IMR-90 (cell line): ENCODE measurements around the gene KLRC1. TPM values are rescaled to one million over a fixed set of nuclear protein-coding genes. Genes with fewer than 3 reads are reported as not detected.

ENCODE experiments used
- ATAC-seq: fragments of 200-7000 bp; cut with Tn5 transposase; 2 replicates; pipeline ENCODE4 v1.9.1; 2020; ENCODE audit warnings: low read depth, mild to moderate bottlenecking, moderate library complexity
- BruUV-seq: library from RNA; stranded (reverse); fragments of 400-500 nt; replicated peaks from 2 replicates; lab custom pipeline; 2021; lab: Mats Ljungman, UMichigan
- CTCF ChIA-PET: fragments of 300-600 bp; formaldehyde crosslinking; extraction: SDS; loops from one replicate; lab custom pipeline; 2021; ENCODE audit warnings: antibody characterized with exemption; lab: Yijun Ruan, JAX
- POLR2A ChIA-PET: fragments of 300-600 bp; sonication (Branson Sonifier 250); formaldehyde crosslinking; loops from one replicate; lab custom pipeline; 2022; ENCODE audit warnings: antibody characterized with exemption; ENCODE audit not compliant: unreplicated experiment; lab: Charles Lee
- DNase-seq: peaks from one replicate; pipeline ENCODE4 v3.0.0; 2013
- H2AFZ ChIP-seq: replicated peaks from 2 replicates; pipeline ENCODE3; 2013; ENCODE audit warnings: low read length, mild to moderate bottlenecking; ENCODE audit not compliant: poor library complexity
- H2AK5ac ChIP-seq: 2 replicates; pipeline ENCODE4 v1.6.1; 2013; ENCODE audit warnings: low read depth, low read length, inconsistent platforms
- H2AK9ac ChIP-seq: replicated peaks from 2 replicates; pipeline ENCODE3; 2013; ENCODE audit warnings: mild to moderate bottlenecking, low read depth, low read length, moderate library complexity; ENCODE audit not compliant: poor library complexity
- H2BK120ac ChIP-seq: 2 replicates; pipeline ENCODE4 v1.6.1; 2013; ENCODE audit warnings: low read depth, low read length, inconsistent platforms
- H2BK15ac ChIP-seq: 3 replicates; pipeline ENCODE4 v1.6.1; 2013; ENCODE audit warnings: low read depth, low read length, inconsistent platforms
- H2BK20ac ChIP-seq: 2 replicates; pipeline ENCODE4 v1.6.1; 2013; ENCODE audit warnings: low read depth, mild to moderate bottlenecking, inconsistent platforms, low read length, moderate library complexity
- H2BK5ac ChIP-seq: 2 replicates; pipeline ENCODE4 v1.6.1; 2013; ENCODE audit warnings: mild to moderate bottlenecking, low read depth, low read length, inconsistent platforms; ENCODE audit not compliant: poor library complexity, severe bottlenecking
- H3K14ac ChIP-seq: replicated peaks from 2 replicates; pipeline ENCODE4 v1.6.1; 2013; ENCODE audit warnings: low read depth, low read length, inconsistent platforms
- H3K18ac ChIP-seq: 2 replicates; pipeline ENCODE4 v1.6.1; 2013; ENCODE audit warnings: low read depth, low read length, control low read depth
- H3K23ac ChIP-seq: 2 replicates; pipeline ENCODE4 v1.6.1; 2013; ENCODE audit warnings: low read depth, low read length, inconsistent platforms
- H3K27ac ChIP-seq: 2 replicates; pipeline ENCODE4 v1.5.1; 2013; ENCODE audit warnings: mild to moderate bottlenecking, control low read depth, low read length; ENCODE audit not compliant: insufficient read depth
- H3K27me3 ChIP-seq: 2 replicates; pipeline ENCODE4 v1.6.1; 2013; ENCODE audit warnings: low read length; ENCODE audit not compliant: control insufficient read depth, insufficient read depth
- H3K36me3 ChIP-seq: 2 replicates; pipeline ENCODE4 v1.6.1; 2013; ENCODE audit warnings: low read length, mixed read lengths; ENCODE audit not compliant: control insufficient read depth, insufficient read depth
- H3K4ac ChIP-seq: 2 replicates; pipeline ENCODE4 v1.6.1; 2013; ENCODE audit warnings: low read depth, low read length, inconsistent platforms
- H3K4me1 ChIP-seq: 2 replicates; pipeline ENCODE4 v1.6.1; 2013; ENCODE audit warnings: low read length, mixed read lengths; ENCODE audit not compliant: control insufficient read depth, insufficient read depth
- H3K4me2 ChIP-seq: 2 replicates; pipeline ENCODE4 v1.6.1; 2013; ENCODE audit warnings: low read depth, mild to moderate bottlenecking, control low read depth, low read length, moderate library complexity
- H3K4me3 ChIP-seq: 2 replicates; pipeline ENCODE4 v1.5.1; 2013; ENCODE audit warnings: low read depth, mild to moderate bottlenecking, control low read depth, low read length, moderate library complexity; ENCODE audit not compliant: insufficient read depth
- H3K56ac ChIP-seq: 2 replicates; pipeline ENCODE4 v1.6.1; 2013; ENCODE audit warnings: low read length, inconsistent platforms; ENCODE audit not compliant: insufficient read depth; ENCODE audit errors: extremely low read depth
- H3K79me1 ChIP-seq, 2 experiments: 2 replicates each; pipeline ENCODE4 v1.6.1; 2013; ENCODE audit warnings: low read length in 2 of 2, inconsistent platforms in 1 of 2, low read depth in 1 of 2
- H3K9ac ChIP-seq: 2 replicates; pipeline ENCODE4 v1.6.1; 2013; ENCODE audit warnings: low read depth, low read length, control low read depth
- H3K9me1 ChIP-seq: 2 replicates; pipeline ENCODE4 v1.6.1; 2013; ENCODE audit warnings: low read length, inconsistent platforms; ENCODE audit not compliant: insufficient read depth
- H3K9me3 ChIP-seq: 2 replicates; pipeline ENCODE4 v1.6.1; 2013; ENCODE audit warnings: low read length; ENCODE audit not compliant: control insufficient read depth, insufficient read depth
- H4K20me1 ChIP-seq: 2 replicates; pipeline ENCODE4 v1.6.1; 2013; ENCODE audit warnings: low read length, inconsistent platforms; ENCODE audit not compliant: insufficient read depth
- H4K5ac ChIP-seq: 2 replicates; pipeline ENCODE4 v1.6.1; 2013; ENCODE audit warnings: mild to moderate bottlenecking, low read depth, low read length, control low read depth
- H4K8ac ChIP-seq, 2 experiments: 2 replicates each; pipeline ENCODE4 v1.6.1; 2013; ENCODE audit warnings: low read depth in 2 of 2, low read length in 2 of 2, control low read depth in 1 of 2, inconsistent platforms in 1 of 2
- H4K91ac ChIP-seq: 2 replicates; pipeline ENCODE4 v1.6.1; 2013; ENCODE audit warnings: low read depth, low read length, inconsistent platforms; ENCODE audit not compliant: insufficient read depth
- BHLHE40 ChIP-seq: fragments of 150-350 bp; IDR thresholded peaks from 2 replicates; pipeline ENCODE4 v1.6.1; 2016; ENCODE audit warnings: mild to moderate bottlenecking, low read depth, low read length
- RFX5 ChIP-seq: IDR thresholded peaks from 2 replicates; pipeline ENCODE4 v1.8.0; 2012; ENCODE audit warnings: low read depth, mild to moderate bottlenecking, low read length, moderate library complexity
- WGBS, 2 experiments: methylation state at CpG; one replicate each; pipeline versions ENCODE4 v1.1.5 to v1.1.7; 2013; ENCODE audit warnings: missing lambda C conversion rate in 2 of 2; ENCODE audit not compliant: insufficient read length in 1 of 2; ENCODE audit errors: extremely low coverage in 2 of 2; 5-methylcytosine and 5-hydroxymethylcytosine counted together
- dilution Hi-C: fragments of 300-500 bp; cut with HindIII; formaldehyde crosslinking; loops from one replicate; pipeline ENCODE4 v1.14.3; 2018; ENCODE audit warnings: low sequenced_read_pairs; ENCODE audit not compliant: unreplicated experiment
- in situ Hi-C: fragments of 300-500 bp; cut with MboI; formaldehyde crosslinking; loops from 3 replicates; pipeline ENCODE4 v1.14.3; 2019; ENCODE audit warnings: low sequenced_read_pairs, inconsistent platforms, mixed read lengths
- intact Hi-C: fragments of 100-400 bp; cut with micrococcal nuclease; formaldehyde crosslinking; loops from 2 replicates; pipeline ENCODE4 v1.10.0; 2022
- polyA plus RNA-seq, 3 experiments: library from polyadenylated mRNA; depleted of rRNA; stranded (reverse); fragments of >200 nt; gene quantifications; 2 replicates each; pipeline ENCODE4 v1.2.3, GENCODE V29; 2012; ENCODE audit warnings: low replicate concordance in 1 of 3
- total RNA-seq: library from RNA; depleted of rRNA; stranded (reverse); fragments of >200 nt; gene quantifications from 2 replicates; pipeline ENCODE4 v1.2.3, GENCODE V29; 2012

KLRC1 gene
- total and polyA plus RNA-seq, 2 of the 4 experiments (the other 2 are of a cell fraction) = not detected

- POLR2A ChIA-PET = no interaction called here
- Histone ChIP-seq H4K5ac (no peak overlapping the region), H2AFZ (no peak overlapping the region), H4K20me1 (no peaks in the 10 kb centered on the region), H3K4me3 (no peak overlapping the region), H3K27me3 (no peaks in the 10 kb centered on the region; the same call in 1 of the 2 replicates), H3K9me1 (no peaks in the 10 kb centered on the region), H2BK20ac (no peak overlapping the region), H2BK5ac (no peak overlapping the region), H3K56ac (no peak overlapping the region), H4K8ac (no peak overlapping the region), H3K18ac (no peak overlapping the region), H3K23ac (no peak overlapping the region), H3K14ac (no peak overlapping the region), H3K4me2 (no peak overlapping the region), H3K4me1 (no peaks in the 10 kb centered on the region), H2AK9ac (no peak overlapping the region), H2BK15ac (no peak overlapping the region), H3K4ac (no peak overlapping the region), H4K91ac (no peak overlapping the region), H3K9ac (no peak overlapping the region), H3K27ac (no peak overlapping the region), H3K79me1 (no peaks in the 10 kb centered on the region), H2BK120ac (no peak overlapping the region), H3K9me3 (no peaks in the 10 kb centered on the region), H3K36me3 (no peaks in the 10 kb centered on the region), H2AK5ac (no peak overlapping the region)
- CTCF ChIA-PET = interaction anchor here (0.7 kb wide), 1 partner anchor 31 kb away, joined by 3 read pairs; no protein-coding TSS in a partner anchor
- dilution Hi-C loops = no loop called here
- in situ Hi-C loops = no loop called here
- intact Hi-C loops = no loop called here
- ATAC-seq = no peak
- TF ChIP-seq BHLHE40 (no peak), RFX5 (no peak)
- BruUV-seq = no TSS peak
- DNase-seq = no peak
- WGBS, 2 experiments = no CpG with 5 or more reads among the region's 2 CpGs
These were observed 55.0 kb downstream of the KLRC1 start for GRCh38 chr12:10398168-10398567.
